ENCODE results near the gene MGAT2. TPM values are rescaled to one million over a fixed set of nuclear protein-coding genes. Genes with fewer than 3 reads are reported as not detected.
A peak's percentile ranks its signal among the peaks of the same experiment; 100 is the strongest.
"Not testable (repeated sequence)": the region's sequence is repeated elsewhere in the genome, so short reads cannot be mapped to it uniquely, and the experiment has no call there.

Gene MGAT2
- polyA plus RNA-seq, 3 donors from 2014 or later, result 32.0 to 50.0 (median 37.8) TPM

GRCh38 chr14:49619273-49619672 lies 1.3 kb upstream of the MGAT2 start:
- DNase-seq, H3K9me3 Mint-ChIP-seq, H3K36me3 Mint-ChIP-seq: not testable (repeated sequence)
- peak overlapping the region; percentile 97 to 99 (median 98) for H3K4me3 Mint-ChIP-seq
- peaks cover 57 to 62% of the 10 kb centered on the region in 2 donors for H3K4me1 Mint-ChIP-seq
- H3K27ac Mint-ChIP-seq, result peak overlapping the region; percentile 96 to 100 (median 99)
- peaks cover 8 to 13% (median 11%) of the 10 kb centered on the region in 3 donors for H3K27me3 Mint-ChIP-seq (ENCODE audit: low read depth in 3 of 3)

- H3K27me3 Mint-ChIP-seq (ENCODE audit: low read depth in 3 of 3), result peaks cover 8 to 13% (median 11%) of the 10 kb centered on the region in 3 donors
- no peak for DNase-seq
- H3K27ac Mint-ChIP-seq, result peak overlapping the region; percentile 96 to 100 (median 99)
- no peaks in the 10 kb centered on the region for H3K9me3 Mint-ChIP-seq
- H3K4me3 Mint-ChIP-seq, result peak overlapping the region; percentile 97 to 99 (median 98)
- peaks cover 58 to 67% of the 10 kb centered on the region in 2 donors for H3K4me1 Mint-ChIP-seq
- peaks cover 3 to 9% (median 9%) of the 10 kb centered on the region in 3 donors for H3K36me3 Mint-ChIP-seq
Observed at GRCh38 chr14:49619730-49620129, 869 bp upstream of the MGAT2 start.

GRCh38 chr14:49621114-49621881 lies 699 bp downstream of the MGAT2 start:
- Mint-ChIP-seq H3K4me3 (peak overlapping the region; percentile 97 to 99 (median 98)), H3K27me3 (ENCODE audit: low read depth in 3 of 3) (peaks cover 8 to 13% (median 11%) of the 10 kb centered on the region in 3 donors), H3K27ac (peak overlapping the region; percentile 96 to 100 (median 99)), H3K36me3 (peaks cover 3 to 9% (median 9%) of the 10 kb centered on the region in 3 donors), H3K4me1 (peaks cover 62 to 78% of the 10 kb centered on the region in 2 donors), H3K9me3 (no peaks in the 10 kb centered on the region)
- DNase-seq, result no peak

- Mint-ChIP-seq H3K27me3 (ENCODE audit: low read depth in 3 of 3) (peaks cover 8 to 13% (median 11%) of the 10 kb centered on the region in 3 donors), H3K4me1 (peaks cover 63 to 80% of the 10 kb centered on the region in 2 donors), H3K27ac (peak overlapping the region; percentile 84 to 100 (median 98)), H3K9me3 (no peaks in the 10 kb centered on the region), H3K36me3 (peaks cover 3 to 11% (median 11%) of the 10 kb centered on the region in 3 donors), H3K4me3 (peak overlapping the region; percentile 97 to 99 (median 98))
- DNase-seq, result no peak
Observed at GRCh38 chr14:49622022-49622607, 1.5 kb downstream of the MGAT2 start.

GRCh38 chr14:49623387-49623786 lies 2.8 kb downstream of the MGAT2 start:
- DNase-seq, result no peak
- Mint-ChIP-seq H3K4me3 (peak overlapping the region in 3 of 5 donors; percentile 33 to 98 (median 98)), H3K9me3 (no peaks in the 10 kb centered on the region), H3K4me1 (peaks cover 58 to 73% of the 10 kb centered on the region in 2 donors), H3K36me3 (peaks cover 0 to 10% (median 9%) of the 10 kb centered on the region in 3 donors), H3K27ac (peak overlapping the region; percentile 50 to 82 (median 77)), H3K27me3 (ENCODE audit: low read depth in 3 of 3) (peaks cover 8 to 13% (median 11%) of the 10 kb centered on the region in 3 donors)

- no peak for DNase-seq
- peaks cover 8 to 11% (median 11%) of the 10 kb centered on the region in 3 donors for H3K27me3 Mint-ChIP-seq (ENCODE audit: low read depth in 3 of 3)
- H3K4me1 Mint-ChIP-seq, result peaks cover 51 to 65% of the 10 kb centered on the region in 2 donors
- peak overlapping the region in 4 of 5 donors; percentile 18 to 98 (median 33) for H3K4me3 Mint-ChIP-seq
- H3K36me3 Mint-ChIP-seq, result peaks cover 0 to 4% (median 4%) of the 10 kb centered on the region in 3 donors
- peak overlapping the region; percentile 51 to 82 (median 77) for H3K27ac Mint-ChIP-seq
- H3K9me3 Mint-ChIP-seq, result no peaks in the 10 kb centered on the region
Observed at GRCh38 chr14:49623941-49624839, 3.6 kb downstream of the MGAT2 start.

- H3K36me3 Mint-ChIP-seq, result peaks cover 5 to 8% (median 5%) of the 10 kb centered on the region in 3 donors
- H3K4me3 Mint-ChIP-seq, result peak overlapping the region; percentile 93 to 97 (median 95)
- peak overlapping the region; percentile 92 to 95 (median 95) for H3K27ac Mint-ChIP-seq
- peaks cover 0 to 2% (median 0%) of the 10 kb centered on the region in 6 donors for H3K9me3 Mint-ChIP-seq
- peak; percentile 93 to 94 (median 94) for DNase-seq
- peaks cover 9 to 17% (median 15%) of the 10 kb centered on the region in 3 donors for H3K27me3 Mint-ChIP-seq (ENCODE audit: low read depth in 3 of 3)
- peaks cover 50 to 69% of the 10 kb centered on the region in 2 donors for H3K4me1 Mint-ChIP-seq
Observed at GRCh38 chr14:49633640-49634546, 13.3 kb downstream of the MGAT2 start.

- Mint-ChIP-seq H3K27me3 (ENCODE audit: low read depth in 3 of 3) (peaks cover 9 to 17% (median 15%) of the 10 kb centered on the region in 3 donors), H3K4me1 (peaks cover 52 to 78% of the 10 kb centered on the region in 2 donors), H3K4me3 (peak within 1 kb of the TSS; percentile 93 to 97 (median 95)), H3K9me3 (peaks cover 0 to 2% (median 0%) of the 10 kb centered on the region in 6 donors), H3K36me3 (peaks cover 5 to 9% (median 6%) of the 10 kb centered on the region in 3 donors), H3K27ac (peak within 1 kb of the TSS; percentile 93 to 99 (median 99))
- peak; percentile 76 to 78 (median 77) for DNase-seq
Observed at GRCh38 chr14:49634547-49635334, 14.1 kb downstream of the MGAT2 start, which contains the start of gene DNAAF2. Gene DNAAF2, minus strand, starts transcription at chr14:49635244. Its CDS starts 95 bp downstream, at chr14:49635149.

GRCh38 chr14:49636866-49637265 lies 16.3 kb downstream of the MGAT2 start:
- H3K4me1 Mint-ChIP-seq, result peaks cover 52 to 82% of the 10 kb centered on the region in 2 donors
- no peak for DNase-seq
- H3K9me3 Mint-ChIP-seq, result peaks cover 0 to 2% (median 0%) of the 10 kb centered on the region in 6 donors
- H3K27ac Mint-ChIP-seq, result peak overlapping the region; percentile 82 to 99 (median 90)
- H3K27me3 Mint-ChIP-seq (ENCODE audit: low read depth in 3 of 3), result peaks cover 9 to 17% (median 15%) of the 10 kb centered on the region in 3 donors
- peaks cover 5 to 9% (median 6%) of the 10 kb centered on the region in 3 donors for H3K36me3 Mint-ChIP-seq
- peak overlapping the region; percentile 27 to 70 (median 56) for H3K4me3 Mint-ChIP-seq

- peaks cover 9 to 17% (median 17%) of the 10 kb centered on the region in 3 donors for H3K27me3 Mint-ChIP-seq (ENCODE audit: low read depth in 3 of 3)
Observed at GRCh38 chr14:49637534-49638078, 17.0 kb downstream of the MGAT2 start.

More at GRCh38 chr14:49637534-49638078, 17.0 kb downstream of the MGAT2 start:
- peak overlapping the region in 1 of 5 donors; percentile 9 for H3K4me3 Mint-ChIP-seq
- H3K9me3 Mint-ChIP-seq, result peaks cover 0 to 2% (median 0%) of the 10 kb centered on the region in 6 donors
- no peak for DNase-seq
- peaks cover 5 to 9% (median 6%) of the 10 kb centered on the region in 3 donors for H3K36me3 Mint-ChIP-seq
- H3K27ac Mint-ChIP-seq, result peak overlapping the region in 5 of 6 donors; percentile 6 to 99 (median 76)
- H3K4me1 Mint-ChIP-seq, result peaks cover 53 to 82% of the 10 kb centered on the region in 2 donors
